ENCODE results near the gene CTSW.
A peak's percentile ranks its signal among the peaks of the same experiment; 100 is the strongest.

CTSW gene

GRCh38 chr11:65880844-65881421, 1.3 kb downstream of the CTSW start:
- Histone ChIP-seq H3K4me3 (no peak overlapping the region), H3K27ac (no peak overlapping the region)
- TF ChIP-seq, protein P1, sequence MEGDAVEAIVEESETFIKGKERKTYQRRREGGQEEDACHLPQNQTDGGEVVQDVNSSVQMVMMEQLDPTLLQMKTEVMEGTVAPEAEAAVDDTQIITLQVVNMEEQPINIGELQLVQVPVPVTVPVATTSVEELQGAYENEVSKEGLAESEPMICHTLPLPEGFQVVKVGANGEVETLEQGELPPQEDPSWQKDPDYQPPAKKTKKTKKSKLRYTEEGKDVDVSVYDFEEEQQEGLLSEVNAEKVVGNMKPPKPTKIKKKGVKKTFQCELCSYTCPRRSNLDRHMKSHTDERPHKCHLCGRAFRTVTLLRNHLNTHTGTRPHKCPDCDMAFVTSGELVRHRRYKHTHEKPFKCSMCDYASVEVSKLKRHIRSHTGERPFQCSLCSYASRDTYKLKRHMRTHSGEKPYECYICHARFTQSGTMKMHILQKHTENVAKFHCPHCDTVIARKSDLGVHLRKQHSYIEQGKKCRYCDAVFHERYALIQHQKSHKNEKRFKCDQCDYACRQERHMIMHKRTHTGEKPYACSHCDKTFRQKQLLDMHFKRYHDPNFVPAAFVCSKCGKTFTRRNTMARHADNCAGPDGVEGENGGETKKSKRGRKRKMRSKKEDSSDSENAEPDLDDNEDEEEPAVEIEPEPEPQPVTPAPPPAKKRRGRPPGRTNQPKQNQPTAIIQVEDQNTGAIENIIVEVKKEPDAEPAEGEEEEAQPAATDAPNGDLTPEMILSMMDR (IDR thresholded peaks at IDR 0.05): no peak
- no peak for DNase-seq (ENCODE audit: low spot score)

DNA sequence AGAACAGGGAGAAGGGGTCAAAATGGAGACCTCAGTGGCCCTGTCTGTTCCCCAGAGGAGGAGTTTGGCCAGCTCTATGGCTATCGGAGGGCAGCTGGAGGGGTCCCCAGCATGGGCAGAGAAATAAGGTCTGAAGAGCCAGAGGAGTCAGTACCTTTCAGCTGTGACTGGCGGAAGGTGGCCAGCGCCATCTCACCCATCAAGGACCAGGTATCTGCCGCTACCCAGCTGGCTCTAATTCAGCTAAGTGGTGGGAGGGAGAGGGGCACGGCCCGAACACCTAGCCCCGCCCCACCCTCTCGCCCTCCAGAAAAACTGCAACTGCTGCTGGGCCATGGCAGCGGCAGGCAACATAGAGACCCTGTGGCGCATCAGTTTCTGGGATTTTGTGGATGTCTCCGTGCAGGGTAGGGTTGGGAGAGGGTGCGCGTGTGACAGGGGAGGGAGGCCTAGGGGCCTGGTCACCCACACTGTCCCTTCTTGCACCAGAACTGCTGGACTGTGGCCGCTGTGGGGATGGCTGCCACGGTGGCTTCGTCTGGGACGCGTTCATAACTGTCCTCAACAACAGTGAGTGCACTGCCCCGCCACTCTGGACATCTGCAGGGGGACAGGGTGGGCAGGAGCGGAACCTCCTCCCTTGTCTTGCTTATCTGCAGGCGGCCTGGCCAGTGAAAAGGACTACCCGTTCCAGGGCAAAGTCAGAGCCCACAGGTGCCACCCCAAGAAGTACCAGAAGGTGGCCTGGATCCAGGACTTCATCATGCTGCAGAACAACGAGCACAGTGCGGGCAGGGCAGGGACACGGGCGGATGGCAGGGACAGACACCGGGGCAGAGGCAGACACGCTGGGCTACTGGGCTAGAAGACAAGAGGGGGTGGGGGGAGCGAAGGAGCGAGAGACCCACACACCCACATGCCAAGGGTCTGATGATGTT, 2.8 kb downstream of the CTSW start:
- Histone ChIP-seq H3K27ac (no peak overlapping the region), H3K4me3 (no peak overlapping the region)
- no peak for DNase-seq (ENCODE audit: low spot score)
- TF ChIP-seq, protein P1 (IDR thresholded peaks at IDR 0.05): no peak

DNA sequence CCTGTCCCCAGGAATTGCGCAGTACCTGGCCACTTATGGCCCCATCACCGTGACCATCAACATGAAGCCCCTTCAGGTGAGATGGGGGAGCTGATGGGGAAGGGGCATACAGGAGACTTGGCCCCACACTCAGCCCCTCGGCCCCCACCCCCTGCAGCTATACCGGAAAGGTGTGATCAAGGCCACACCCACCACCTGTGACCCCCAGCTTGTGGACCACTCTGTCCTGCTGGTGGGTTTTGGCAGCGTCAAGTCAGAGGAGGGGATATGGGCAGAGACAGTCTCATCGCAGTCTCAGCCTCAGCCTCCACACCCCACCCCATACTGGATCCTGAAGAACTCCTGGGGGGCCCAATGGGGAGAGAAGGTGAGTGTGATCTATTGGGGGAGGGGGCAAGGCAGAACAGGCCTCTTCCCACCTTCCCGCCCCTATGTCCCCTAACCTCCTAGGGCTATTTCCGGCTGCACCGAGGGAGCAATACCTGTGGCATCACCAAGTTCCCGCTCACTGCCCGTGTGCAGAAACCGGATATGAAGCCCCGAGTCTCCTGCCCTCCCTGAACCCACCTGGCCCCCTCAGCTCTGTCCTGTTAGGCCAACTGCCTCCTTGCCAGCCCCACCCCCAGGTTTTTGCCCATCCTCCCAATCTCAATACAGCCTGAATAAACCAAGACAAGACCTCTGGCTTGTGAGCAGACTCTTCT, 3.6 kb downstream of the CTSW start:
- Histone ChIP-seq H3K4me3 (no peak overlapping the region), H3K27ac (no peak overlapping the region)
- TF ChIP-seq, protein P1 (IDR thresholded peaks at IDR 0.05): no peak
- DNase-seq (ENCODE audit: low spot score): no peak

GRCh38 chr11:65883786-65884715, 4.4 kb downstream of the CTSW start:
- TF ChIP-seq, protein P1 (IDR thresholded peaks at IDR 0.05): no peak
- H3K27ac ChIP-seq: no peak overlapping the region
- no peak overlapping the region for H3K4me3 ChIP-seq
- no peak for DNase-seq (ENCODE audit: low spot score)

DNA sequence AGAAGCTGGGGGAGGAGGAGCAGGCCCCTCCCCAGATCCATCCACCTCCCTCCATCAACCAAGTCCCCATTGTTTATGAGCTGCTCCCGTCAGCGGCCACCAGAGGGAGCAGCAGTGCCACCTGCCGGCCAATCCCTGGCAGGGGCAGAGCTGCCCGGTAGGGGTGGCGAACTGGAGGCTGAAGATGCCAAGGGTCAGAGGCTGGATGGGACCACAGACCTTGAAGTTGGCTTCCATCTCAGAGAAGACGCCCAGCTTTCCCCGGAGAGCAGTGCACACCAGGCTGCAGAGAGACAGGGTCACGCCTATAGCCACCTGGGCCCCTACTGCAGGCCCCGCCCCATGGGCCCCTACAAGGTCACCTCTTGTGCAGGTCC, 5.1 kb downstream of the CTSW start:
- TF ChIP-seq, protein P1 (IDR thresholded peaks at IDR 0.05): peak; percentile 98
- Histone ChIP-seq H3K27ac (peak overlapping the region in 1 of 2 donors; percentile 23), H3K4me3 (no peak overlapping the region)
- DNase-seq (ENCODE audit: low spot score): peak; percentile 84

DNA sequence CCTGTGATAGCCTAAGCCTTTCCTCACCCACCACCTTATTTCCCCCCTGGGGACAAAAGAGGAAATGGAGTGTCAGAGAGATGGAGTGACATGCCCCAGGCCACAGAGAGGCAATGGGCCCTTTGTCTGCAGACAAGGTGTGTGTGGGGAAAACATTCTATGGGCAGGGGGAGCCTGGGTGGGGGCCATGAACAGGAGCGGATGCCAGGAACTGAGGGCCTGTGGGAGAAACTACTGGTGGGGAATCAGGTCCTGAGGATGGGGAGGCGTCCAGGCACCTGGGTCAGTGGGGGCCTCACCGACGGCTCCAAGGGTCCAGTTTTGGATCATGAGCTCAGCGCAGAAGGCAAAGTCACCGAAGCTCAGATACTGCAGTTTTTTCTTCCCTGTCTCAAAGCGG, 5.6 kb downstream of the CTSW start:
- H3K27ac ChIP-seq: peak overlapping the region in 1 of 2 donors; percentile 23
- DNase-seq (ENCODE audit: low spot score): no peak
- TF ChIP-seq, protein P1 (IDR thresholded peaks at IDR 0.05): no peak
- no peak overlapping the region for H3K4me3 ChIP-seq

All from coronary artery (tissue), 2 donors.